B cell (primary cell): ENCODE measurements around the gene PFN4. TPM values are rescaled to one million over a fixed set of nuclear protein-coding genes. Genes with fewer than 3 reads are reported as not detected.

Experiments used
- ATAC-seq: fragments of 200-7000 bp; cut with Tn5 transposase; one replicate; pipeline ENCODE4 v1.10.0; 2021; ENCODE audit warnings: low read depth, mild to moderate bottlenecking, moderate number of reproducible peaks, moderate library complexity
- CTCF ChIA-PET: fragments of 350-600 bp; sonication (Branson Sonifier 250); formaldehyde crosslinking; loops from one replicate; lab custom pipeline; 2021; ENCODE audit warnings: antibody characterized with exemption, inconsistent platforms; lab: Charles Lee
- POLR2A ChIA-PET: fragments of 350-600 bp; sonication (Branson Sonifier 250); formaldehyde crosslinking; loops from one replicate; lab custom pipeline; 2021; ENCODE audit warnings: antibody characterized with exemption; lab: Charles Lee
- DNase-seq: peaks from one replicate; pipeline ENCODE4 v3.0.0; 2013
- H2AFZ ChIP-seq: 2 replicates; pipeline ENCODE4 v1.6.1; 2012; ENCODE audit warnings: mild to moderate bottlenecking, low read depth, low read length; ENCODE audit not compliant: insufficient read depth, poor library complexity, severe bottlenecking
- H3K27ac ChIP-seq, 2 donors: 1 replicate in 1 of 2; 2 replicates in 1 of 2; pipeline ENCODE4 v1.5.1; 2012 to 2013; ENCODE audit warnings: low read length in 2 of 2, mild to moderate bottlenecking in 2 of 2, moderate library complexity in 1 of 2
- H3K27me3 ChIP-seq, 4 experiments: fragments of 200-600 bp in 1 of 4; sonication (generic) in 1 of 4; replicated peaks in 1 of 4; 1 replicate in 2 of 4; 2 replicates in 2 of 4; pipeline versions ENCODE4 v1.6.1 to v1.7.0; 2013 to 2016; ENCODE audit warnings: low read length in 3 of 4, mild to moderate bottlenecking in 2 of 4, mixed read lengths in 1 of 4, moderate library complexity in 1 of 4; ENCODE audit not compliant: insufficient read depth in 4 of 4, control insufficient read depth in 3 of 4; ENCODE audit errors: control extremely low read depth in 1 of 4
- H3K36me3 ChIP-seq, 2 experiments: replicated peaks in 1 of 2; 1 replicate in 1 of 2; 2 replicates in 1 of 2; pipeline versions ENCODE4 v1.6.1 to v1.7.1; 2013; ENCODE audit warnings: low read length in 1 of 2; ENCODE audit not compliant: insufficient read depth in 2 of 2, control insufficient read depth in 1 of 2; ENCODE audit errors: control extremely low read depth in 1 of 2, extremely low read depth in 1 of 2
- H3K4me1 ChIP-seq, 2 donors: fragments of 200-600 bp in 1 of 2; sonication (generic) in 1 of 2; 1 replicate in 1 of 2; 2 replicates in 1 of 2; pipeline versions ENCODE4 v1.5.1 to v1.6.1; 2013 to 2017; ENCODE audit warnings: low read length in 2 of 2; ENCODE audit not compliant: control insufficient read depth in 2 of 2, insufficient read depth in 2 of 2
- H3K4me2 ChIP-seq: replicated peaks from 2 replicates; pipeline ENCODE3; 2012; ENCODE audit warnings: mild to moderate bottlenecking, low read depth, low read length; ENCODE audit not compliant: poor library complexity, severe bottlenecking
- H3K4me3 ChIP-seq, 5 experiments: fragments of 200-600 bp in 1 of 5; sonication (generic) in 1 of 5; 1 replicate in 3 of 5; 2 replicates in 2 of 5; pipeline versions ENCODE4 v1.5.1 to v1.7.0; 2011 to 2016; ENCODE audit warnings: low read length in 4 of 5, mild to moderate bottlenecking in 4 of 5, low read depth in 2 of 5, control low read depth in 1 of 5, moderate library complexity in 1 of 5; ENCODE audit not compliant: insufficient read depth in 1 of 5; ENCODE audit errors: control extremely low read depth in 1 of 5, extremely low read depth in 1 of 5
- H3K79me2 ChIP-seq: fragments of 200-600 bp; sonication (generic); one replicate; pipeline ENCODE4 v1.6.0; 2016; ENCODE audit warnings: low read length; ENCODE audit not compliant: control insufficient read depth, insufficient read depth
- H3K9ac ChIP-seq: fragments of 200-600 bp; sonication (generic); 2 replicates; pipeline ENCODE4 v1.6.1; 2017; ENCODE audit warnings: mild to moderate bottlenecking, low read length, moderate library complexity
- H3K9me3 ChIP-seq, 3 donors: one replicate each; pipeline versions ENCODE4 v1.6.1 to v1.7.1; 2013; ENCODE audit warnings: low read length in 2 of 3; ENCODE audit not compliant: control insufficient read depth in 2 of 3, insufficient read depth in 1 of 3; ENCODE audit errors: control extremely low read depth in 1 of 3
- H4K20me1 ChIP-seq: 2 replicates; pipeline ENCODE4 v1.6.0; 2012; ENCODE audit warnings: mild to moderate bottlenecking, low read length; ENCODE audit not compliant: insufficient read depth, control insufficient read depth, poor library complexity, severe bottlenecking
- H3K27ac Mint-ChIP-seq: one replicate; pipeline ENCODE4 v1.8.0; 2021; ENCODE audit warnings: mixed read lengths
- H3K27me3 Mint-ChIP-seq: one replicate; pipeline ENCODE4 v1.8.0; 2021; ENCODE audit warnings: mixed read lengths
- H3K4me1 Mint-ChIP-seq: one replicate; pipeline ENCODE4 v1.8.0; 2021; ENCODE audit warnings: mixed read lengths
- H3K4me3 Mint-ChIP-seq: one replicate; pipeline ENCODE4 v1.8.0; 2021; ENCODE audit warnings: mixed read lengths
- H3K9me3 Mint-ChIP-seq: one replicate; pipeline ENCODE4 v1.8.0; 2022; ENCODE audit warnings: mixed read lengths; ENCODE audit not compliant: insufficient read depth
- EZH2 ChIP-seq: IDR thresholded peaks from 2 replicates; pipeline ENCODE4 v1.6.1; 2012; ENCODE audit warnings: borderline replicate concordance, low read depth, mild to moderate bottlenecking, moderate library complexity, low read length; ENCODE audit not compliant: insufficient read depth, poor library complexity, severe bottlenecking
- WGBS: methylation state at CpG from one replicate; pipeline ENCODE4 v1.1.5; 2013; ENCODE audit warnings: missing lambda C conversion rate; ENCODE audit not compliant: insufficient coverage; 5-methylcytosine and 5-hydroxymethylcytosine counted together
- intact Hi-C: fragments of 100-400 bp; cut with micrococcal nuclease; formaldehyde crosslinking; loops from one replicate; pipeline ENCODE4 v1.10.0; 2022
- polyA plus RNA-seq: library from polyadenylated mRNA; depleted of rRNA; stranded (reverse); fragments of >200 nt; gene quantifications from 2 replicates; pipeline ENCODE4 v1.2.3, GENCODE V29; 2012
- total RNA-seq, 2 donors: library from RNA; stranded (reverse); fragments of 120-200 nt in 1 of 2; gene quantifications; 1 replicate in 1 of 2; 2 replicates in 1 of 2; pipeline versions ENCODE4 v1.2.3 to v1.2.4, GENCODE V29; 2013 to 2022
- TF ChIP-seq, protein P1 (sequence below): fragments of 200-600 bp; IDR thresholded peaks from one replicate; pipeline ENCODE4 v1.8.0; 2022; ENCODE audit warnings: antibody characterized with exemption, mild to moderate bottlenecking

Gene PFN4
- total and polyA plus RNA-seq, 2 donors (not counting 1 experiment from before 2014, with no cell fraction given), result 0.13 to 0.39 TPM

DNA sequence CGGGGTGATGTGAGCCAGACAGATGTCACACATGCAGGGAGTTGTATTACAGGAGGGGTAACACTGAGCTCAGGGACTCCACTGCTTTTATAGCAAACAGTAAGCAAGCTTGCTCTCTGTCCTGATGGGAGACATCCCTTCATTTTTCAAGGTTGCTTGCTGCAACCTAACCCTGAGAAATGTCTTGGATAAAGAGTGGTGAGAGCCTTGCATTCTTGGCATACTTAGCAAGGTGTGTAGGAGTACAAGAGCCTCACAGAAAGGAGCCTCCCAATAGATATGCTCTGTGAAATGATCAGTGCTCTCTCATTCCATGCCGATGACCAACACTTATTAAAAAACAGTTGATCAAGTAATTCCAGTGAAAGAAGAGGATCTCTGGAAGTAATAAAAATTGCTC lies 8.1 kb downstream of the PFN4 start:
- no peaks in the 10 kb centered on the region for H4K20me1 ChIP-seq
- Mint-ChIP-seq H3K9me3 (no peaks in the 10 kb centered on the region), H3K4me1 (no peaks in the 10 kb centered on the region)

GRCh38 chr2:24111407-24111901 lies 11.7 kb downstream of the PFN4 start:
- Histone ChIP-seq H3K4me3 (no peak overlapping the region), H3K9me3 (peaks cover 0 to 5% (median 3%) of the 10 kb centered on the region in 3 donors), H3K27ac (no peak overlapping the region), H3K4me2 (no peak overlapping the region), H3K27me3 (no peaks in the 10 kb centered on the region), H3K9ac (no peak overlapping the region), H2AFZ (no peak overlapping the region), H3K79me2 (no peaks in the 10 kb centered on the region), H4K20me1 (no peaks in the 10 kb centered on the region), H3K36me3 (peaks cover 0 to 2% of the 10 kb centered on the region in 2 experiments), H3K4me1 (no peaks in the 10 kb centered on the region)
- TF ChIP-seq, protein P1, sequence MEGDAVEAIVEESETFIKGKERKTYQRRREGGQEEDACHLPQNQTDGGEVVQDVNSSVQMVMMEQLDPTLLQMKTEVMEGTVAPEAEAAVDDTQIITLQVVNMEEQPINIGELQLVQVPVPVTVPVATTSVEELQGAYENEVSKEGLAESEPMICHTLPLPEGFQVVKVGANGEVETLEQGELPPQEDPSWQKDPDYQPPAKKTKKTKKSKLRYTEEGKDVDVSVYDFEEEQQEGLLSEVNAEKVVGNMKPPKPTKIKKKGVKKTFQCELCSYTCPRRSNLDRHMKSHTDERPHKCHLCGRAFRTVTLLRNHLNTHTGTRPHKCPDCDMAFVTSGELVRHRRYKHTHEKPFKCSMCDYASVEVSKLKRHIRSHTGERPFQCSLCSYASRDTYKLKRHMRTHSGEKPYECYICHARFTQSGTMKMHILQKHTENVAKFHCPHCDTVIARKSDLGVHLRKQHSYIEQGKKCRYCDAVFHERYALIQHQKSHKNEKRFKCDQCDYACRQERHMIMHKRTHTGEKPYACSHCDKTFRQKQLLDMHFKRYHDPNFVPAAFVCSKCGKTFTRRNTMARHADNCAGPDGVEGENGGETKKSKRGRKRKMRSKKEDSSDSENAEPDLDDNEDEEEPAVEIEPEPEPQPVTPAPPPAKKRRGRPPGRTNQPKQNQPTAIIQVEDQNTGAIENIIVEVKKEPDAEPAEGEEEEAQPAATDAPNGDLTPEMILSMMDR, result no peak
- no peak overlapping the region for H3K27ac Mint-ChIP-seq
- peaks cover 19% of the 10 kb centered on the region for H3K9me3 Mint-ChIP-seq
- ATAC-seq, result no peak
- POLR2A ChIA-PET, result interaction anchor here (0.5 kb wide), 1 partner anchor 780 kb away, joined by 3 read pairs; no protein-coding TSS in a partner anchor
- H3K4me3 Mint-ChIP-seq, result no peak overlapping the region
- H3K4me1 Mint-ChIP-seq, result no peaks in the 10 kb centered on the region
- no peaks in the 10 kb centered on the region for H3K27me3 Mint-ChIP-seq
- 75% methylated on average over 1 of the region's 2 CpGs for WGBS
- intact Hi-C loops, result no loop called here
- CTCF ChIA-PET, result no interaction called here
- DNase-seq, result no peak

More for the DNA sequence above, 8.1 kb downstream of the PFN4 start:
- CTCF ChIA-PET, result no interaction called here
- TF ChIP-seq, protein P1, result no peak
- TF ChIP-seq EZH2, result no peak
- Histone ChIP-seq H3K9me3 (no peaks in the 10 kb centered on the region), H3K4me3 (no peak overlapping the region), H2AFZ (no peak overlapping the region), H3K4me2 (no peak overlapping the region), H3K4me1 (no peaks in the 10 kb centered on the region), H3K79me2 (no peaks in the 10 kb centered on the region), H3K27me3 (no peaks in the 10 kb centered on the region), H3K36me3 (peaks cover 0 to 2% of the 10 kb centered on the region in 2 experiments), H3K27ac (no peak overlapping the region), H3K9ac (no peak overlapping the region)
- Mint-ChIP-seq H3K27ac (no peak overlapping the region), H3K4me3 (no peak overlapping the region), H3K27me3 (no peaks in the 10 kb centered on the region)
- no peak for DNase-seq
- intact Hi-C loops, result no loop called here
- no CpG with 5 or more reads among the region's 2 CpGs for WGBS
- ATAC-seq, result no peak
- POLR2A ChIA-PET, result no interaction called here
